ENCODE measurements around the gene SS18L1.

DNA sequence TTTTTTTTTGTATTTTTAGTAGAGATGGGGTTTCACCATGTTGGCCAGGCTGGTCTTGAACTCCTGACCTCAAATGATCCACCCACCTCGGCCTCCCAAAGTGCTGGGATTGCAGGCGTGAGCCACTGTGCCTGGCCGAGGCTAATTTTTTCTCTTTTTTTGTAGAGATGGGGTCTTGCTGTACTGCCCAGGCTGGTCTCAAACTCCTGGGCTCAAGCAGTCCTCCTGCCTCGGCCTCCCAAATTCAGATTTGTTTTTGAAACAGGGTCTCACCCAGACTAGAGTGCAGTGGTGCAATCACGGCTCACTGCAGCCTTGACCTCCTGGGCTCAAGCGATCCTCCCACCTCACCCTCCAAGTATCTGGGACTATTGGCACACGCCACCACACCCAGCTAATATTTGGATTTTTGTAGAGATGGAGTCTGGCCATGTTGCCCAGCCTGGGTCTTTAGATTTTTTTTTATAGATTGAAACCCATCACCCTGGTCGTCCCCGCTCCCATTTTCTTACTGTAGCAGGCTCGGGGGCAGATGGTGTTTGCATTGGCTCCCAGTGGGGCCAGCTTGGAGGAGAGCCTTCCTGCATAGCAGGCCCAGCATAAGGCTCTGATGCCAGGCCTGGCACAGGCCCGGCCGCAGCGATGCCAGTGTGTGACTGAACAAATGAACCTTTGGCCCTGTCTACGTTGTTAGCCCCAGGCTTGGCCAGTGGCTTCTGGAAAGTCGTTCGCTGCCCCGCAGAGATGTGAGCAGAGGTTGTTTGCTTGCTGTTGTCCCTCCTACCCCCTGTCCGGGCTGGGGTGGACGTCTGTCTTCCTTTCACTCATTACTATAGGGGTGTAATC is 35.0 kb downstream of the SS18L1 start:
- TF ChIP-seq, protein P1, sequence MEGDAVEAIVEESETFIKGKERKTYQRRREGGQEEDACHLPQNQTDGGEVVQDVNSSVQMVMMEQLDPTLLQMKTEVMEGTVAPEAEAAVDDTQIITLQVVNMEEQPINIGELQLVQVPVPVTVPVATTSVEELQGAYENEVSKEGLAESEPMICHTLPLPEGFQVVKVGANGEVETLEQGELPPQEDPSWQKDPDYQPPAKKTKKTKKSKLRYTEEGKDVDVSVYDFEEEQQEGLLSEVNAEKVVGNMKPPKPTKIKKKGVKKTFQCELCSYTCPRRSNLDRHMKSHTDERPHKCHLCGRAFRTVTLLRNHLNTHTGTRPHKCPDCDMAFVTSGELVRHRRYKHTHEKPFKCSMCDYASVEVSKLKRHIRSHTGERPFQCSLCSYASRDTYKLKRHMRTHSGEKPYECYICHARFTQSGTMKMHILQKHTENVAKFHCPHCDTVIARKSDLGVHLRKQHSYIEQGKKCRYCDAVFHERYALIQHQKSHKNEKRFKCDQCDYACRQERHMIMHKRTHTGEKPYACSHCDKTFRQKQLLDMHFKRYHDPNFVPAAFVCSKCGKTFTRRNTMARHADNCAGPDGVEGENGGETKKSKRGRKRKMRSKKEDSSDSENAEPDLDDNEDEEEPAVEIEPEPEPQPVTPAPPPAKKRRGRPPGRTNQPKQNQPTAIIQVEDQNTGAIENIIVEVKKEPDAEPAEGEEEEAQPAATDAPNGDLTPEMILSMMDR (conservative IDR thresholded peaks at IDR 0.05) = no peak
- no peak for TF ChIP-seq EZH2 (IDR thresholded peaks at IDR 0.05; ENCODE audit: low read depth)
